GM18873 (cell line): ENCODE measurements around the gene TNIP1.

Experiments
- ATAC-seq: cut with Tn5 transposase; IDR thresholded peaks from one replicate; pipeline ENCODE4 v1.9.1; 2021; ENCODE audit warnings: mild to moderate bottlenecking, moderate library complexity, moderate number of reproducible peaks; ENCODE audit not compliant: unreplicated experiment, low FRiP score

Gene TNIP1

GRCh38 chr5:151086192-151086869, 5.5 kb upstream of the TNIP1 start:
- no peak for ATAC-seq

- ATAC-seq: no peak
Measured at GRCh38 chr5:151085517-151086041, 4.7 kb upstream of the TNIP1 start.

- no peak for ATAC-seq
Measured at GRCh38 chr5:151084363-151084762, 3.5 kb upstream of the TNIP1 start.

GRCh38 chr5:151083081-151083676, 2.3 kb upstream of the TNIP1 start:
- ATAC-seq: no peak

- ATAC-seq: no peak
Measured at GRCh38 chr5:151082282-151082902, 1.6 kb upstream of the TNIP1 start.

GRCh38 chr5:151081431-151082281, 822 bp upstream of the TNIP1 start:
- no peak for ATAC-seq

- no peak for ATAC-seq
Measured at GRCh38 chr5:151079838-151080612, 809 bp downstream of the TNIP1 start.

GRCh38 chr5:151078490-151079262, 2.2 kb downstream of the TNIP1 start:
- ATAC-seq: peak; percentile 47

GRCh38 chr5:151077967-151078366, 2.9 kb downstream of the TNIP1 start:
- ATAC-seq: no peak

- ATAC-seq: no peak
Measured at GRCh38 chr5:151077419-151077818, 3.4 kb downstream of the TNIP1 start.

GRCh38 chr5:151076616-151077015, 4.2 kb downstream of the TNIP1 start:
- ATAC-seq: no peak

GRCh38 chr5:151075698-151076331, 5.0 kb downstream of the TNIP1 start:
- ATAC-seq: no peak

- ATAC-seq: no peak
Measured at GRCh38 chr5:151074557-151074956, 6.3 kb downstream of the TNIP1 start.

- no peak for ATAC-seq
Measured at GRCh38 chr5:151073280-151073679, 7.6 kb downstream of the TNIP1 start.

GRCh38 chr5:151072630-151073025, 8.2 kb downstream of the TNIP1 start:
- no peak for ATAC-seq

- ATAC-seq: no peak
Measured at GRCh38 chr5:151071848-151072629, 8.8 kb downstream of the TNIP1 start.

- ATAC-seq: no peak
Measured at GRCh38 chr5:151071021-151071420, 9.8 kb downstream of the TNIP1 start.

- ATAC-seq: no peak
Measured at GRCh38 chr5:151070449-151070848, 10.4 kb downstream of the TNIP1 start.
